Type B pancreatic cell (in vitro differentiated cells): Measurements from ENCODE around the gene GRAP. TPM values are rescaled to one million over a fixed set of nuclear protein-coding genes. Genes with fewer than 3 reads are reported as not detected.
"Not testable (repeated sequence)": the region's sequence is repeated elsewhere in the genome, so short reads cannot be mapped to it uniquely, and the experiment has no call there.

ENCODE experiments used
- DNase-seq: peaks from one replicate; pipeline ENCODE4 v3.0.0; 2021; ENCODE audit warnings: mixed read lengths; ENCODE audit not compliant: unreplicated experiment; ENCODE audit errors: extremely low spot score
- H3K27ac Mint-ChIP-seq: 2 replicates; pipeline ENCODE4 v1.8.0; 2021; ENCODE audit warnings: mild to moderate bottlenecking, mixed read lengths
- H3K27me3 Mint-ChIP-seq: 2 replicates; pipeline ENCODE4 v1.8.0; 2021; ENCODE audit warnings: mixed read lengths
- H3K36me3 Mint-ChIP-seq: 2 replicates; pipeline ENCODE4 v1.8.0; 2021; ENCODE audit warnings: mixed read lengths
- H3K4me1 Mint-ChIP-seq: one replicate; pipeline ENCODE4 v1.8.0; 2021; ENCODE audit warnings: mixed read lengths; ENCODE audit not compliant: unreplicated experiment
- H3K4me3 Mint-ChIP-seq: 2 replicates; pipeline ENCODE4 v1.8.0; 2021; ENCODE audit warnings: mild to moderate bottlenecking, mixed read lengths
- H3K9me3 Mint-ChIP-seq: 2 replicates; pipeline ENCODE4 v1.8.0; 2021; ENCODE audit warnings: mixed read lengths
- total RNA-seq: library from RNA; stranded (reverse); gene quantifications from 2 replicates; pipeline ENCODE4 v1.2.1, GENCODE V29; 2021; ENCODE audit warnings: low replicate concordance

GRAP gene
- total RNA-seq, 1 donor from 2014 or later, result 0.22 TPM

DNA sequence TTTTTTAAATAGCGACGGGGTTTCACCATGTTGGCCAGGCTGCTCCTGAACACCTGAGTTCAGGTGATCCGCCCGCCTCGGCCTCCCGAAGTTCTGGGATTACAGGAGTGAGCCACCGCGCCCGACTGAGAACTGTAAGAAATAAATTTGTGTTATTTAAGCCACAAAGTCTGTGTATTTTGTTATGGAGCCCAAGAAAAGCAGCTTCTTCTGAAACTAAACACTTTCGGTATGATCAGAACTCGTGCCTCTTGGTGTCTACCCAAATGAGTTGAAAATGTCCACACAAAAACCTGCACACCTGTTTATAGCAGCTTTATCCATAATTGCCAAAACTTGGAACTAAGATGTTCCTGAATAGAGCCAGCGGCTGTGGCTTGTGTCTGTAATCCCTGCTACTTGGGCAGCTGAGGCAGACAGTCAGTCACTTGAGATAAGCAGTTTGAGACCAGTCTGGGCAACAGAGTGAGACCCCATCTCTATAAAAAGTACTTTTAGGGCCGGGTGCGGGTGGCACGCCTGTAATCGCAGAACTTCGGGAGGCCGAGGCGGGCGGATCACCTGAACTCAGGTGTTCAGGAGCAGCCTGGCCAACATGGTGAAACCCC lies 16.1 kb upstream of the GRAP start:
- H3K27me3 Mint-ChIP-seq, DNase-seq, H3K4me1 Mint-ChIP-seq, H3K4me3 Mint-ChIP-seq, H3K36me3 Mint-ChIP-seq, H3K9me3 Mint-ChIP-seq, H3K27ac Mint-ChIP-seq: not testable (repeated sequence)

DNA sequence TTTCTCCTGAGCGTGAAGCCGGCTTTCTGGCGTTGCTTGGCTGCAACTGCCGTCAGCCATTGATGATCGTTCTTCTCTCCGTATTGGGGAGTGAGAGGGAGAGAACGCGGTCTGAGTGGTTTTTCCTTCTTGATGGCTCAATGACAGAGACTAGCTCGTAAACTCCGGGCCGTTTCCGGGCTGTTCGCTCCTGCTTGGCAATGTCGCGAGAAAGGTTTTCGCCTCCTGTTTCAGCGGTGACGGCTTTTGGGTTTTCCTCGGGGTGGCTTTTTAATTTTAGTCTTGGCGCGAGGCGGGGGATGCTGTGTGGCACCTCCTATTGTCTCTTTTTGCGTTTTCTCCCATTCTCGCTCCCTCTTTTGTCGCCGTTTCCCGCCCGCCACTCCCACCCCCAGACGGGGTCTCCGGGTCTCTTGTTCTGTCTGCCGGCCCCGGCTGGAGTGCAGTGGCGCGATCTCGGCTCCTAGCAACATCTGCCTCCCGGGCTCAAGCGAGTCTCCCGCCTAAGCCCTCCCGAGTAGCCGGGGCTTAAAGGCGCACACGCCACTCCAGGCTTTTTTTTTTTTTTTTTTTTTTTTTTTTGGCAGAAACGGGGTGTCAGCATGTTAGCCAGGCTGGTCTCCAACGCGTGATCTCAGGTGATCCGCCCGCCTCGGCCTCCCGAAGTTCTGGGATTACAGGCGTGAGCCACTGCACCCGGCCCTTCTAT lies 15.4 kb upstream of the GRAP start:
- DNase-seq, H3K27me3 Mint-ChIP-seq, H3K27ac Mint-ChIP-seq, H3K4me3 Mint-ChIP-seq, H3K9me3 Mint-ChIP-seq, H3K36me3 Mint-ChIP-seq, H3K4me1 Mint-ChIP-seq: not testable (repeated sequence)

DNA sequence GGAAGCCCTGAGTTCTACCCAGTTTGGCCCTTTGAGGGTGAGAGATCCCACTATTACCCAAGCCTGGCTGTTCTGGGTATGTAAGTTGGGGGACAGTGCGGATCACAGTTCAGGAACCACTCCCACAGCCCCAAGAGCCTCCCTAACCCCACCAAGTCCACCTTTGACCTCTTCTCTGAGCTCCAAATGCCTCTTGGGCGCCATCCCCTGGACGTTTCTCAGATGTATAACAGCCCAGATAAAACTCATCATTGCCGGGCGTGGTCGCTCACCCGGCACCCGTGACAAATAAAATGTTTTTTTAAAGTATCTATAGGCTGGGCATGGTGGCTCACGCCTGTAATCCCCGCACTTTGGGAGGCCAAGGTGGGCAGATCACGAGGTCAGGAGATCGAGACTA lies 8.7 kb upstream of the GRAP start:
- DNase-seq, H3K4me1 Mint-ChIP-seq, H3K4me3 Mint-ChIP-seq, H3K36me3 Mint-ChIP-seq, H3K9me3 Mint-ChIP-seq, H3K27ac Mint-ChIP-seq, H3K27me3 Mint-ChIP-seq: not testable (repeated sequence)

DNA sequence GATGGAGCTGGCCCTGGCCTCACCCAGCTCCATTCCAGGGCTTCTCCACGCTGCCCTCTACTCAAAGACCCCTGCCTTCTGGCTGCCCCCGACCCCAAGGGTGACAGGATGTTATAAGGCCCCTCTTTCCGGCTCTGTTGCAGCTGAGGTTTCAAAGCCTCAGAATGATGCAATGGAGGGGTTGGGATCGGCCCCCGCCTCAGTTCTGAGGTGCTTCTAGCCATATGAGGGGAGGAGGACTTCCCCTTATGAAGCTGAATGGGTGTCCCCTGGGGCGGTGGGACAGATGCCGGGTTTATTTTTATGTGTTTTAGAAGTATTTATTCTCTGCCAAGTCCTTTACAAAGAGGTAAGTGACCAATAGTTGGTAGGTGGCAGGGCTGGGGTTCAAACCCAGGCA lies 2.1 kb upstream of the GRAP start:
- not testable (repeated sequence) for H3K27ac Mint-ChIP-seq, DNase-seq, H3K36me3 Mint-ChIP-seq, H3K9me3 Mint-ChIP-seq, H3K27me3 Mint-ChIP-seq, H3K4me1 Mint-ChIP-seq, H3K4me3 Mint-ChIP-seq

DNA sequence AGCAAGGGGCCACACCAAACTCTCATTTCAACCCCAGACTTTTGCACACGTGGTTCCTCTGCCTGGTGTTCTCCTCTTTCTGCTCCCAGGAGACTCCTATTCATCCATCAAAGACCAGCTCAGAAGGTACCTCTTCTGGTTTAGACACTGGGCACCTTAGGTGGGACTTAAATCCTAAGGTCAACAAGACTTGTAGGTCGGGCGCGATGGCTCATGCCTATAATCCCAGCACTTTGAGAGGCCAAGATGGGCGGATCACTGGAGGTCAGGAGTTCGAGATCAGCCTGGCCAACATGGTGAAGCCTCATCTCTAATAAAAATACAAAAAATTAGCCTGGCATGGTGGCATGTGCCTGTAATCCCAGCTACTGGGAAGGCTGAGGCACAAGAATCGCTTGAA lies 753 bp upstream of the GRAP start:
- H3K9me3 Mint-ChIP-seq, H3K36me3 Mint-ChIP-seq, H3K4me3 Mint-ChIP-seq, H3K4me1 Mint-ChIP-seq, H3K27me3 Mint-ChIP-seq, DNase-seq, H3K27ac Mint-ChIP-seq: not testable (repeated sequence)

DNA sequence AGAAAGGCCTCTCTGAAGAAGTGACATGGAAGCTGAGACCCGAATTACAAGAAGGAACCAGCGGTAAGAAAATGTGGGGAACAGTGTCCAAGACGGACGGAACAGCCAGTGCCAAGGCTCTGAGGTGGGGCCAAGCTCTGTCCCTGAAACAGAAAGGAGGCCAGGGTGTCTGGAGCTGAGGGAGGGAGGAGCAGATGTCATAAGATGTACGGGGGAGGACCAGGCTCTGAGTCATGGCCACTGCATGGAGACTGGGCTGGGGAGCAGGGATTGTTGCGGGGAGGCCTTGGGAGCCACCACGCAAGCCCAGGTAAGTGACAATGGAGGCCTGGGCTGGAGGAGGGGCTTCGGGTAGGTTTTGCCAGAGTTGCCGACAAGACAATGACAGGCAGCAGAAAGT lies 2.1 kb downstream of the GRAP start:
- not testable (repeated sequence) for DNase-seq, H3K4me3 Mint-ChIP-seq, H3K27me3 Mint-ChIP-seq, H3K36me3 Mint-ChIP-seq, H3K4me1 Mint-ChIP-seq, H3K9me3 Mint-ChIP-seq, H3K27ac Mint-ChIP-seq

DNA sequence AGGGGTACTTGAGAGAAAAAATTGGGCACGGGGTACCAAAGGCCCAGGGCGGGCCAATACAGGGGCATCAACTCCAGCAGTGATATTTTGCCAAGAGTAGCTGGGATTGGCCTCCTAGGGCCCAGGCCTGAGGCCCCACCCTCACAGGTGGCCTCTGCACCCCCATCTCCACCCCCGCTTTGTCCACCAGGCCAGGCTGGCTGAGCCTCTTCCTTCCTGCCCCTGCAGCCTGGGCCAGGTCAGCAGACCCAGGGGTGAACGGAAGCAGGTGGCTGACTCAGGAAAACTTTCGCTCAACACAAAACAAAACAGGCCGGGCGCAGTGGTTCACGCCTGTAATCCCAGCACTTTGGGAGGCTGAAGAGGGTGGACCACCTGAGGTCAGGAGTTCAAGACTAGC lies 3.7 kb downstream of the GRAP start:
- not testable (repeated sequence) for H3K4me3 Mint-ChIP-seq, H3K9me3 Mint-ChIP-seq, DNase-seq, H3K27me3 Mint-ChIP-seq, H3K4me1 Mint-ChIP-seq, H3K36me3 Mint-ChIP-seq, H3K27ac Mint-ChIP-seq

DNA sequence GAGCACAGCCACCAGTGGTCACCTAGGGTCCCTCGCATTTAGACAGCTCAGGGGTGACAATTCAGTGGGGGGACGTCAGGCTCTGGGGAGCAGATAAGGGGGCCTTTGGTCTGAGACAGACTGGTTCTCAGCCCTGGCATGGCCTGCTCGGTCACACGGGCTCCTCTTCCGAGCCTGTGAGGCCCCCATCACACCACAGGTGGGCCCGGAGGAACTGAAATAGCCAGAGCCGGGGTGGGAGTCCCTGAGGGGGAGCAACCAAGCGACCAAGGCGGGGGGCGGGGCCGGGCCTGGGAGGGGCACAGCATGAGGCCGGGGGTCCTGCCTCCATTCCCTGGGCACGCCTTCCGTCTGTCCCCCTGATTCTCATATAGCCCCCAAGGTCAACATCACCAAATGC lies 4.4 kb downstream of the GRAP start:
- not testable (repeated sequence) for H3K9me3 Mint-ChIP-seq, H3K4me1 Mint-ChIP-seq, H3K27ac Mint-ChIP-seq, DNase-seq, H3K4me3 Mint-ChIP-seq, H3K36me3 Mint-ChIP-seq, H3K27me3 Mint-ChIP-seq

DNA sequence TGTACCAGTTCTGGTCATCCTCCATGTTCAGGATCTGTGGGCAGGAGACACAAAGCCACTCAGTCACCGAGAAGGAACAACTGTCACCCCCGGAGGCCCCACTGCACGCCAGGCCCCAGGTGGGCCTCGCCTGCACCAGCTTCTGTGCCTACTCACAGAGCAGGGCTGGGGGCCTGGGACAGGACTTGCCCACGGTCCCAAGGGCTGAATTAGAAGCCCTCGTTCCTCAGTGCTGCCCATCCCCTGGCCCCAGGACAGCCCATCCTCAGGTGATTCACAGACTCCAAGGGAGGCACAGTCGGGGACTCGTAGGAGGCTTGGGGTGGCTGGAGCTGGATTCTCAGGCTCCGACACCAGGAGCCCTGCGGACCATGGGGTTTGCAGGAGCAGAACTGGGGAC lies 4.9 kb downstream of the GRAP start:
- H3K9me3 Mint-ChIP-seq, H3K4me3 Mint-ChIP-seq, H3K36me3 Mint-ChIP-seq, DNase-seq, H3K27me3 Mint-ChIP-seq, H3K4me1 Mint-ChIP-seq, H3K27ac Mint-ChIP-seq: not testable (repeated sequence)

DNA sequence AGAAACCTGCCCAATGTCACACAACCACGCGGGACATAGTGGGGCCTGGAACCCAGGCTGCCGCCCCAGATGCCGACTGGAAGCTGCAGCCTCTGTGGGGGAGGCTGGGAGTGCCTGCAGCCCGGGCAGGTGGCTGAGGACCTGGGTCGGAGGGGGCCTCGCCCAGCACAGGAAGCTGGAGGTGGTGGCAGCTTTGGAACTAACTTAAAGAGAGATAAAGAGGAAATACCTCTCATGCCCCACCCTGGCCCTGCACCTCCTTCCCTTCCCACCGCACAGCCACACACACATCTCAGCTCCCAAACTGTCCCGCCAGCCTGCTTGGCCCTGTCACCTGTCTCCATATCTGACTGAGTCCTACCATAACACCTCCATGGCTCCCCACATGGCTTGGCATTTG lies 6.4 kb downstream of the GRAP start:
- H3K4me1 Mint-ChIP-seq, H3K4me3 Mint-ChIP-seq, H3K36me3 Mint-ChIP-seq, DNase-seq, H3K27ac Mint-ChIP-seq, H3K27me3 Mint-ChIP-seq, H3K9me3 Mint-ChIP-seq: not testable (repeated sequence)

DNA sequence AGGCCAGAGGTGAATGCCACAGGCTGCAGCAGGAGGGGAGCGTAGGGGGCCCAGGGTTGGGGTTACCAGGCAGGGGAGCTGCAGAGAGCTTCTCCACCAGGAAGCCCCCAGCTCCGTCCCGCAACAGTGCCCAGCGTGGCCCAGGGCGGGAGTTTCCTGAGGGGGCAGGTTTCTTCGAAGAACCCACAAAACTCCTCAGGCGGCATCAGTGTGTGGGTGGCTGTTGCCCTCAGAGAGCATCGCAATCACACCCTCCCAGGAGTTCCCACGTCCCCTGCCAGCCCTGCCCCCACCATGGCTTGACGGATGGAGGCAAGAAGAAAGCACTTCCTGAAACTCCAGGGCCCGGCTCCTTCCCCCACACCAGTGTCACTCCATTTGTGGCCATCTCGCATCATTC lies 8.0 kb downstream of the GRAP start:
- not testable (repeated sequence) for H3K4me3 Mint-ChIP-seq, DNase-seq, H3K27me3 Mint-ChIP-seq, H3K36me3 Mint-ChIP-seq, H3K4me1 Mint-ChIP-seq, H3K27ac Mint-ChIP-seq, H3K9me3 Mint-ChIP-seq

DNA sequence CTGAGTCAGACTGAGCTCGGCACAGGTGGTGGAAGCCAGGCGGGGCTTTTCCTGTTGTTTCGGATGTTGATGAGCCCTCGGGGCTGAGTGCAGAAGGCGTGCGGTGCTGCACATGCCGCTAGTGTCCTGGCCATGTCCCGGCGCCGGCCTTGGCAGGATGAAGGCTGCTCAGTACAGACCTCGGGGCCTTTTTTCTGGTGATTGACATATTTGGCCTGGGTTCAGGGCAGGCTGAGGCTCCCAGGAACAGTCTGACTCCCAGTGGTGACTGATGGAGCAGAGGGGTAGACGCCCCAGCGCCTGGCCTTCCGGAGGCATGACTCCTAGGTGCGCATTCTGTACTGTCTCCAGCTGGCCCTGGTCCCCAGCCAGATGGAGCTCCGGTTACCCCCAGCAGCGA lies 8.8 kb downstream of the GRAP start:
- H3K9me3 Mint-ChIP-seq, H3K36me3 Mint-ChIP-seq, DNase-seq, H3K27ac Mint-ChIP-seq, H3K27me3 Mint-ChIP-seq, H3K4me3 Mint-ChIP-seq, H3K4me1 Mint-ChIP-seq: not testable (repeated sequence)

DNA sequence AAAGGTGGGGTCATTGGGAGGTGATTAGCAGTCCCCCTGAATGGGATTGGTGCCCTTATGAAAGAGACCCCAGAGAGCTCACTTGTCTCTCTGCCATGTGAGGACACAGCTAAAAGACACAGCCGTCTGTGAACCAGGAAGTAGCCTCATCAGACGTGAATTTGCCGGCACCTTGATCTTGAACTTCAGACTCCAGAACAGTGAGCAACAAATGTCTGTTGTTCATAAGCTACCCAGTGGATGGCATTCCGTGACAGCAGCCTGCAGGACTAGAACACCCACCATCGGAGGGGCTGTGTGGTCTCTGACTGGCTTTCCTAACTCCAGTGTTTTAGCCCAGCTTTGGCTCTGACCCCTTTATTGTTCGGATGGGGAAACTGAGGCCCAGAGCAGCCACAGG lies 9.2 kb downstream of the GRAP start:
- H3K27me3 Mint-ChIP-seq, H3K4me1 Mint-ChIP-seq, DNase-seq, H3K9me3 Mint-ChIP-seq, H3K4me3 Mint-ChIP-seq, H3K36me3 Mint-ChIP-seq, H3K27ac Mint-ChIP-seq: not testable (repeated sequence)

DNA sequence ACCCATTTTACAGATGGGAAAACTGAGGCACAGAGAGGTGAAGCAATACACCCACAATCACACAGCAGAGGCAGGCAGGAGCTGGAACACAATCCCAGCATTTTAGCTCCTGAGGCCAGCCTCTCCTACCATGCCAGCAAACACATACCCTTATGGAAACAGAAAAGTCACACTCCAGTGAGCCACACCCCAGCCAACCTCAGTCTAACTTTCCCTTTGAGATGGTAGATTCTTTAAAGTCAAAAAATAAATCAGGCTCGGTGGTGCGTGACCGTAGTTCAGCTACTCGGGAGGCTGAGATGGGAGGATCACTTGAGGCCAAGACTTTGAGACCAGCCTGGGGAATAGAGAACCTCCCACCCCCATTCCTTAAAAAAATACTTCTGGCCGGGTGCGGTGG lies 10.6 kb downstream of the GRAP start:
- not testable (repeated sequence) for H3K9me3 Mint-ChIP-seq, H3K4me1 Mint-ChIP-seq, H3K27ac Mint-ChIP-seq, H3K4me3 Mint-ChIP-seq, H3K27me3 Mint-ChIP-seq, DNase-seq, H3K36me3 Mint-ChIP-seq
